Testis (tissue), 3 donors: ENCODE results near the gene CDH4. TPM values are rescaled to one million over a fixed set of nuclear protein-coding genes. Genes with fewer than 3 reads are reported as not detected.

Experiments used
- DNase-seq: peaks from one replicate; pipeline ENCODE4 v3.0.0-alpha.2; 2019
- H3K27ac ChIP-seq, 2 donors: fragments of 200-600 bp; sonication (generic); one replicate each; pipeline ENCODE4 v1.5.1; 2019
- H3K27me3 ChIP-seq: fragments of 200-600 bp; sonication (generic); one replicate; pipeline ENCODE4 v1.5.1; 2019
- H3K36me3 ChIP-seq: fragments of 200-600 bp; sonication (generic); one replicate; pipeline ENCODE4 v1.5.1; 2017; ENCODE audit warnings: low read depth; ENCODE audit errors: missing control alignments
- H3K4me1 ChIP-seq: fragments of 200-600 bp; sonication (generic); one replicate; pipeline ENCODE4 v1.5.1; 2019
- H3K4me3 ChIP-seq, 2 donors: fragments of 200-600 bp; sonication (generic); one replicate each; pipeline ENCODE4 v1.5.1; 2017 to 2019
- H3K9me3 ChIP-seq: fragments of 200-600 bp; sonication (generic); one replicate; pipeline ENCODE4 v1.5.1; 2017
- CTCF ChIP-seq, 3 experiments: fragments of 450-650 bp in 2 of 3; fragments of 200-600 bp in 1 of 3; sonication (generic) in 1 of 3; IDR thresholded peaks; one replicate each; pipeline ENCODE4 v1.5.1; 2016 to 2019; ENCODE audit warnings: antibody characterized with exemption in 3 of 3, mild to moderate bottlenecking in 2 of 3, moderate library complexity in 1 of 3
- POLR2A ChIP-seq: fragments of 450-650 bp; IDR thresholded peaks from one replicate; pipeline ENCODE4 v1.6.1; 2017; ENCODE audit warnings: antibody characterized with exemption, mild to moderate bottlenecking, moderate library complexity
- WGBS, 2 donors: methylation state at CpG; one replicate each; pipeline ENCODE4 v1.1.5; 2018; 5-methylcytosine and 5-hydroxymethylcytosine counted together
- intact Hi-C: fragments of 100-400 bp; cut with DNase I; formaldehyde crosslinking; loops from one replicate; pipeline ENCODE4 v1.15.1; 2023; ENCODE audit warnings: low total_unique reads
- polyA plus RNA-seq: library from polyadenylated mRNA; stranded (reverse); fragments of 350-450 nt; fragmentation: Illumina TruSeq; extraction: RNeasy Lipid Tissue Mini Kit (QIAGEN cat#74804); gene quantifications from one replicate; pipeline ENCODE4 v1.2.3, GENCODE V29; 2014; ENCODE audit warnings: low read depth, low replicate concordance; ENCODE audit not compliant: insufficient read depth
- total RNA-seq, 2 donors: library from RNA; depleted of rRNA; stranded (reverse); fragments of >200 nt; gene quantifications; one replicate each; pipeline ENCODE4 v1.2.3, GENCODE V29; 2016

The CDH4 gene
- total and polyA plus RNA-seq, 3 donors from 2014 or later, result 1.4 to 3.3 (median 1.9) TPM

DNA sequence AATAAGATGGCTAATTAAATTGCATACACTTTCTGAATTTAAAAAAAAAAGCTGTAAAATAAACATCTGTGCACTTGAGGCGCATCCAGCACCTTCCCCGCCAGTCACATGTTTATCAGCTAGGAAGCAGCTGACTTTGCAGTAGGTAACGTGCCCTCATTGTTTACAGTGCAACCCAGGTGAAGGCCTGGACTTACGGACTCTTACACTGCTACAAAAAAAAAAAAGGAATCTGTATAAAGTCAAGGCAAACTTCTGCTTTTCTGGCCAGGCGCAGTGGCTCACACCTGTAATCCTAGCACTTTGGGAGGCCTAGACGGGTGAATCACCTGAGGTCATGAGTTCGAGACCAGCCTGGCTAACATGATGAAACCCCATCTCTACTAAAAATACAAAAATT lies 327.8 kb downstream of the CDH4 start:
- H3K27me3 ChIP-seq, result no peaks in the 10 kb centered on the region
- H3K4me1 ChIP-seq, result no peaks in the 10 kb centered on the region
- no peak overlapping the region for H3K27ac ChIP-seq
- no peaks in the 10 kb centered on the region for H3K36me3 ChIP-seq
- TF ChIP-seq POLR2A (no peak), CTCF (IDR thresholded peaks at IDR 0.05) (no peak)
- intact Hi-C loops, result no loop called here
- 84 to 91% methylated on average over 7 of the region's 7 CpGs for WGBS, 2 donors
- H3K4me3 ChIP-seq, result no peak overlapping the region
- DNase-seq, result no peak
- no peaks in the 10 kb centered on the region for H3K9me3 ChIP-seq

DNA sequence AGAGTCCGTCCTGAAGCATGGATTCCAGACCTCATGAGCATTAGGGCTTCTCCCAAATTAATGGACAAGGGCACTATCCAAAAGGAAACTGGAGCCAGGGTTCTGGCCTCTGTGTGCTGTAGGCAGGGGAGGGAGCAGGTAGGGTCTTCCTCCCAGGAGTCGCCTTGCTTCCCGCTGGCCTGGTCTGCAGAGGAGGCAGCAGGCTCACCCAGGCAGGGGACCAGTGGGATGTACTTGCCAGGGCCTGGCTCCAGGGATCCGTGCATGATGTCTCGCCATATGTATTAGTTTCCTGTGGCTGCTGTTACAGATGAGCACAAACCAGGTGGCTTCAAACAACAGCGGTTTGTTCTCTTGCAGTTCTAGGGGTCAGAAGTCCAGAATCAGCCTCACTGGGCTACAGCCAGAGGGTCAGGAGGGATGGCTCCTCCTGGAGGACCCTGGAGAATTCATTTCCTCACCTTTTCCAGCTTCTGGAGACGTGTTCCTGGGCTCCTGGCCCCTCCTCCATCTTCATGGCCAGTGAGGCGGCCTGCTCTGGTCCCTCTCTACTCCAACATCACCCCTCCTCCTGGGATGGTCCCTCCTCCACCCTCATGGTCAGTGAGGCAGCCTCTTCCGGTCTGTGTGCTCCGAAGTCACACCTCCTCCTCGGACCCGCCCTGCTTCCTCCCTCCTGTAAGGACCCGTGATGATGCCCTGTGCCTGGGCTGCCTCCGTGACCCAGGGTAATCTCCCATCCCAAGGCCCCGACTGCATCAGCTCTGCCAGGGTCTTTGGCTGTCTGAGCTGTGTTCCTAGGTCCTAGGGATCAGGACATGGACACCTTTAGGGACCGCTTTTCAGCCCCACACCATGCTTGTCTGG lies 329.1 kb downstream of the CDH4 start:
- Histone ChIP-seq H3K4me1 (no peaks in the 10 kb centered on the region), H3K27ac (no peak overlapping the region), H3K36me3 (no peaks in the 10 kb centered on the region), H3K9me3 (no peaks in the 10 kb centered on the region), H3K27me3 (no peaks in the 10 kb centered on the region), H3K4me3 (no peak overlapping the region)
- 78 to 83% methylated on average over 13 to 16 of the region's 16 CpGs for WGBS, 2 donors
- TF ChIP-seq CTCF (IDR thresholded peaks at IDR 0.05) (no peak), POLR2A (no peak)
- intact Hi-C loops, result no loop called here
- no peak for DNase-seq

DNA sequence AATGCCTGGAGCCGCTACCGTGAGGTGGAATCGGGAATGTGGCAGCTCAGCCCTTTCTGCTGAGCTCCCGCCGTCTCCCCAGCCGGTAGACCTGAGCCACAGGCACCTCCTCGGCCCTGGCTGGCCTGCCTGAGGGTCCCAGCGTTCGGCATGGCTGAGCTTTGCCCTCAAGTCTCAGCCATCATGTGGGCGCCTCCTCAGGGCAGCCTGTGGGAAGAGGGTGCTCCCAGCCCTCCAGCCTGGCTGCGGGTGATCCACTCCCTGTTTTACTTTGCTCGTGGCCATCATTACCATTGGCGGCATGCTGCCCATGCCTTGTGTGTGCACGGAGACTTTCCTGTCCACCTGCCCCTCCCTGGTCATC lies 329.7 kb downstream of the CDH4 start:
- Histone ChIP-seq H3K4me3 (no peak overlapping the region), H3K4me1 (no peaks in the 10 kb centered on the region), H3K36me3 (no peaks in the 10 kb centered on the region), H3K9me3 (no peaks in the 10 kb centered on the region), H3K27ac (no peak overlapping the region), H3K27me3 (no peaks in the 10 kb centered on the region)
- WGBS, 2 donors, result 80 to 82% methylated on average over 7 to 13 of the region's 14 CpGs
- intact Hi-C loops, result no loop called here
- TF ChIP-seq POLR2A (no peak), CTCF (IDR thresholded peaks at IDR 0.05) (no peak)
- no peak for DNase-seq

DNA sequence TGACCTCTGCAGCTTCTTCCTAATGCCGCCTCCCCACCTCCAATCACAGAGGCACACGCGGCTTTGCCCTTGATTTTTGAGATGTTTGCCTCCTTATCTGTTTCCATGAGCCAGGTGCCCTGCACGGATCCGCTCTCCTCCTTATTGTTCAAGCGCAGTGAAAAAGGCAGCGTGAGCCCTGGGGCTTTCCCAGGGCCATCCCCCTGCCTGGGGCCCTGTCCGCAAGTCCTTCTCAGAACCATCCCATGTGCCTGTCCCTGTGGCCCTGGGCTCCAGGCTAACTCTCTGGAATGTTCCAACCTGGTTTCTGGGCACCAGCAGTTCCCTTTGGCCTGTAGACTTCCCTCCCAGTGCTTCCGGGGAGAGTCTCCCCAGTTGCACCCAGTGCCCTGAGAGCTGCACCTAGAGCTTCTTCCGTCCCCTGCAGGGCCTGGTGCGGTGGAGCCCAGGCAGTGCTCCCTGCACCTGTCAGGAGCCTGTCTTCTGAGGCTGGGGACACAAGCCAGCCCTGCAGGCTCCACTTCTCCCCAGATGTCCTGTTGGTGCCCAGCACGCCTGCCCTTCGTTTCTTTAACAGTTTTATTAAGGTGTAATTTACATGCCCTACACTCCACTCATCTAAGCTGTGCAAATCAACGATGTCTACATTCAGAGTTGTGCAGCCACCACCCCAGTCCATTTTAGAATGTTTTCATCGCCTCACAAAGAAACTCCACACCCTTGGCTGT lies 330.3 kb downstream of the CDH4 start:
- no peaks in the 10 kb centered on the region for H3K4me1 ChIP-seq
- 64 to 70% methylated on average over 15 of the region's 15 CpGs for WGBS, 2 donors
- no peak for DNase-seq
- H3K27me3 ChIP-seq, result no peaks in the 10 kb centered on the region
- TF ChIP-seq CTCF (IDR thresholded peaks at IDR 0.05), result no peak
- no peak for TF ChIP-seq POLR2A
- no peak overlapping the region for H3K4me3 ChIP-seq
- intact Hi-C loops, result no loop called here
- no peaks in the 10 kb centered on the region for H3K36me3 ChIP-seq
- H3K9me3 ChIP-seq, result no peaks in the 10 kb centered on the region
- no peak overlapping the region for H3K27ac ChIP-seq
